Vagina (tissue), 2 donors: ENCODE data around the gene MAP7. TPM values are rescaled to one million over a fixed set of nuclear protein-coding genes. Genes with fewer than 3 reads are reported as not detected.

Experiments
- DNase-seq, 2 donors: peaks; one replicate each; pipeline ENCODE4 v3.0.0-alpha.2; 2017; ENCODE audit errors: extremely low spot score in 2 of 2
- H3K27ac ChIP-seq: fragments of 200-600 bp; sonication (generic); one replicate; pipeline ENCODE4 v1.5.1; 2019
- H3K27me3 ChIP-seq: fragments of 200-600 bp; sonication (generic); one replicate; pipeline ENCODE4 v1.5.1; 2019
- H3K36me3 ChIP-seq, 2 donors: fragments of 200-600 bp; sonication (generic); one replicate each; pipeline ENCODE4 v1.5.1; 2017 to 2019
- H3K4me1 ChIP-seq: fragments of 200-600 bp; sonication (generic); one replicate; pipeline ENCODE4 v1.5.1; 2019
- H3K4me3 ChIP-seq, 2 donors: fragments of 200-600 bp; sonication (generic); 1 replicate in 1 of 2; 2 replicates in 1 of 2; pipeline ENCODE4 v1.5.1; 2016 to 2019
- H3K9me3 ChIP-seq: fragments of 200-600 bp; sonication (generic); one replicate; pipeline ENCODE4 v1.5.1; 2019
- POLR2A ChIP-seq, 2 donors: fragments of 450-650 bp; IDR thresholded peaks; one replicate each; pipeline ENCODE4 v1.6.1; 2017; ENCODE audit warnings: antibody characterized with exemption in 2 of 2, mild to moderate bottlenecking in 2 of 2, moderate library complexity in 2 of 2
- POLR2AphosphoS5 ChIP-seq, 2 donors: sonication (generic); formaldehyde crosslinking; IDR thresholded peaks; one replicate each; pipeline ENCODE4 v1.9.0; 2017; ENCODE audit warnings: antibody characterized with exemption in 2 of 2, mild to moderate bottlenecking in 2 of 2, low read depth in 1 of 2; ENCODE audit not compliant: insufficient read depth in 1 of 2
- intact Hi-C: fragments of 100-400 bp; cut with DNase I; formaldehyde crosslinking; loops from one replicate; pipeline ENCODE4 v1.15.1; 2023
- total RNA-seq: library from RNA; depleted of rRNA; stranded (reverse); fragments of >200 nt; gene quantifications from one replicate; pipeline ENCODE4 v1.2.3, GENCODE V29; 2016
- TF ChIP-seq, protein P1 (sequence below), 3 experiments: fragments of 450-650 bp in 2 of 3; fragments of 200-600 bp in 1 of 3; sonication (generic) in 1 of 3; IDR thresholded peaks; one replicate each; pipeline ENCODE4 v1.5.1; 2017 to 2019; ENCODE audit warnings: antibody characterized with exemption in 3 of 3, mild to moderate bottlenecking in 2 of 3, moderate library complexity in 2 of 3

MAP7 gene
- total RNA-seq, 1 donor from 2014 or later: 9.3 TPM

DNA sequence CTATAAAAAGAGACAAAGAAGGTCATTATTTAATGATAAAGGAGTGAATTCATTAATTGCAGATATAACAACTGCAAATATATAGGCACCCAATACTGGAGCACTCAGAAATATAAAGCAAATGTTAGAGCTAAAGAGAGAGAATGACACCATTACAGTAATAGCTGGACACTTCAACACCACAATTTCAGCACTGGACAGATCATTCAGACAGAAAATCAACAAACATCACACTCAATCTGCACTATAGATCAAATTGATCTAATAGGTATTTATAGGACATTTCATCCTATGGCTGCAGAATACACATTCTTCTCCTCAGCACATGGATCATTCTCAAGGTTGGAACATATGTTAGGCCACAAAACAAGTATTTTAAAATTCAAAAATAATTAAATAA lies 72.7 kb downstream of the MAP7 start:
- no peaks in the 10 kb centered on the region for H3K36me3 ChIP-seq
- H3K27ac ChIP-seq: no peak overlapping the region
- H3K4me1 ChIP-seq: no peaks in the 10 kb centered on the region
- no peaks in the 10 kb centered on the region for H3K9me3 ChIP-seq
- no peak overlapping the region for H3K4me3 ChIP-seq
- no peak for TF ChIP-seq POLR2A (IDR thresholded peaks at IDR 0.05)
- TF ChIP-seq, protein P1, sequence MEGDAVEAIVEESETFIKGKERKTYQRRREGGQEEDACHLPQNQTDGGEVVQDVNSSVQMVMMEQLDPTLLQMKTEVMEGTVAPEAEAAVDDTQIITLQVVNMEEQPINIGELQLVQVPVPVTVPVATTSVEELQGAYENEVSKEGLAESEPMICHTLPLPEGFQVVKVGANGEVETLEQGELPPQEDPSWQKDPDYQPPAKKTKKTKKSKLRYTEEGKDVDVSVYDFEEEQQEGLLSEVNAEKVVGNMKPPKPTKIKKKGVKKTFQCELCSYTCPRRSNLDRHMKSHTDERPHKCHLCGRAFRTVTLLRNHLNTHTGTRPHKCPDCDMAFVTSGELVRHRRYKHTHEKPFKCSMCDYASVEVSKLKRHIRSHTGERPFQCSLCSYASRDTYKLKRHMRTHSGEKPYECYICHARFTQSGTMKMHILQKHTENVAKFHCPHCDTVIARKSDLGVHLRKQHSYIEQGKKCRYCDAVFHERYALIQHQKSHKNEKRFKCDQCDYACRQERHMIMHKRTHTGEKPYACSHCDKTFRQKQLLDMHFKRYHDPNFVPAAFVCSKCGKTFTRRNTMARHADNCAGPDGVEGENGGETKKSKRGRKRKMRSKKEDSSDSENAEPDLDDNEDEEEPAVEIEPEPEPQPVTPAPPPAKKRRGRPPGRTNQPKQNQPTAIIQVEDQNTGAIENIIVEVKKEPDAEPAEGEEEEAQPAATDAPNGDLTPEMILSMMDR (IDR thresholded peaks at IDR 0.05): no peak
- no peak for TF ChIP-seq POLR2AphosphoS5 (IDR thresholded peaks at IDR 0.05; ENCODE audit: insufficient read depth in 1 of 2, low read depth in 1 of 2)
- no peak for DNase-seq
- intact Hi-C loops: no loop called here
- no peaks in the 10 kb centered on the region for H3K27me3 ChIP-seq

DNA sequence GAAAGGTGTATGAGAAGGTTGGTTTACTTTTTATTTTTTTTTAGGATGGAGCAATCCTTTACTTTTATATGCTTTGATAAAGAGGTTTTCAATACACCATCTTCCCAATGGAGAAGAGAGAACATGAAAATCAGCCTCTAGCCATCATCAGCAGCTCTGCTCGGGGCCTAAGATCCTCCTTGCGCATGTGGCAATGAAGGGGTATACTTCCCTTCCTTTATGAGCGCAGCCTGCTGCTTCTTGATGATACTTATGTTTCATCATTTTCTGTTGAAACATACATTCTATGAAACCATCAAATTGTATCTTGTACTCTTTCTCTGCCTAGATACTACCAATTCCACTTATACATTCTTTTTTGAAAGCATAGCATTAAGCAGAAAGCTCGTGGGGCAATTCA lies 74.5 kb downstream of the MAP7 start:
- Histone ChIP-seq H3K27ac (no peak overlapping the region), H3K36me3 (no peaks in the 10 kb centered on the region), H3K4me3 (no peak overlapping the region), H3K27me3 (no peaks in the 10 kb centered on the region), H3K9me3 (no peaks in the 10 kb centered on the region), H3K4me1 (no peaks in the 10 kb centered on the region)
- DNase-seq: no peak
- TF ChIP-seq POLR2A (IDR thresholded peaks at IDR 0.05): no peak
- intact Hi-C loops: no loop called here

DNA sequence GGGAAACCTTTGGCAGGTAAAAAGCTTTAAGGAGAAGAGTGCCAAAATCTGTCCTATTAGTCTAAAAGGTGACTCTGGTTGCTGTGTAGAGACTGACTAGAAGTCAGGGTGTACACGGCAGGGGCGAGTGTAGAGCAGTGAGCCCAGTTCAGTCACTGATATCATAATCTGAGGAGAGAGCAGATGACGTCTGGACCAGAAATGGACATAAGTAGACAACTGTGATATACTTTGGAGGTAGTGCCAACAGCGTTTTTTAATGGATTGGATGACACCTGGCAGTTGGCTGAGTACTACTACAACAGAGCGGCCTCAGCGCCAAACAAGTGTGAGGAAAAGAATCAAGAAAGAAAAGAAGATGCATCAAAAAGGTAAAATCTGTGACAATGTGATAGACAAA lies 76.0 kb downstream of the MAP7 start:
- Histone ChIP-seq H3K36me3 (no peaks in the 10 kb centered on the region), H3K27ac (no peak overlapping the region), H3K4me3 (no peak overlapping the region), H3K4me1 (no peaks in the 10 kb centered on the region), H3K9me3 (no peaks in the 10 kb centered on the region), H3K27me3 (no peaks in the 10 kb centered on the region)
- no peak for TF ChIP-seq POLR2AphosphoS5 (IDR thresholded peaks at IDR 0.05; ENCODE audit: insufficient read depth in 1 of 2, low read depth in 1 of 2)
- TF ChIP-seq POLR2A (IDR thresholded peaks at IDR 0.05): no peak
- TF ChIP-seq, protein P1 (IDR thresholded peaks at IDR 0.05): no peak
- intact Hi-C loops: no loop called here
- DNase-seq: no peak

GRCh38 chr6:136471922-136472321 lies 78.3 kb downstream of the MAP7 start:
- Histone ChIP-seq H3K27me3 (no peaks in the 10 kb centered on the region), H3K4me3 (no peak overlapping the region), H3K9me3 (no peaks in the 10 kb centered on the region), H3K36me3 (no peaks in the 10 kb centered on the region), H3K4me1 (no peaks in the 10 kb centered on the region), H3K27ac (no peak overlapping the region)
- intact Hi-C loops: no loop called here
- no peak for DNase-seq
- TF ChIP-seq POLR2A (IDR thresholded peaks at IDR 0.05) (no peak), POLR2AphosphoS5 (IDR thresholded peaks at IDR 0.05; ENCODE audit: insufficient read depth in 1 of 2, low read depth in 1 of 2) (no peak)
- TF ChIP-seq, protein P1 (IDR thresholded peaks at IDR 0.05): no peak

DNA sequence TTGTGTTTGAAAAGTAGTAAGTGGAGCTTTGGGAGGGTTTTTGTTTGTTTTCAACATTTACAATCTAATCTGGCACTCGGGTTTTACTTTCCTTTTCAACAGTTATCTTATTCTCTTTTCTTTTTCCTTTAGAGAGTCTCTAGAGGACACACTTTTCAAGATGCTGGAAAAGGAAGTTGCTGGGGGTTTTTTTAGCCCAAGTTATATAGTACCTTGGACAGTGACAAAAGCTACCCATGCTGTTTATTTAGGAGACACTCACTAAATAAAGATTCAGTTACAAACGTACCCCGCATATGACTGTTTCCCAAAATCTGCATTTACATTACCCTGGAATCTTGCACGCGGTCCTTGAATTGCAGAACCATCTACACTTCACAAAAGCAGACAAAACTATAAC lies 78.8 kb downstream of the MAP7 start:
- Histone ChIP-seq H3K27ac (no peak overlapping the region), H3K4me3 (no peak overlapping the region), H3K4me1 (no peaks in the 10 kb centered on the region), H3K36me3 (no peaks in the 10 kb centered on the region), H3K9me3 (no peaks in the 10 kb centered on the region), H3K27me3 (no peaks in the 10 kb centered on the region)
- no peak for TF ChIP-seq POLR2AphosphoS5 (IDR thresholded peaks at IDR 0.05; ENCODE audit: insufficient read depth in 1 of 2, low read depth in 1 of 2)
- TF ChIP-seq POLR2A (IDR thresholded peaks at IDR 0.05): no peak
- TF ChIP-seq, protein P1 (IDR thresholded peaks at IDR 0.05): no peak
- intact Hi-C loops: no loop called here
- no peak for DNase-seq

- Histone ChIP-seq H3K36me3 (no peaks in the 10 kb centered on the region), H3K27ac (no peak overlapping the region), H3K9me3 (no peaks in the 10 kb centered on the region), H3K4me1 (no peaks in the 10 kb centered on the region), H3K4me3 (no peak overlapping the region), H3K27me3 (no peaks in the 10 kb centered on the region)
- TF ChIP-seq POLR2A (IDR thresholded peaks at IDR 0.05) (no peak), POLR2AphosphoS5 (IDR thresholded peaks at IDR 0.05; ENCODE audit: insufficient read depth in 1 of 2, low read depth in 1 of 2) (no peak)
- TF ChIP-seq, protein P1 (IDR thresholded peaks at IDR 0.05): no peak
- intact Hi-C loops: no loop called here
- DNase-seq: no peak
Observed at GRCh38 chr6:136470044-136470443, 80.2 kb downstream of the MAP7 start.
